Lung (tissue), 12 donors: ENCODE data around the gene CPS1. TPM values are rescaled to one million over a fixed set of nuclear protein-coding genes. Genes with fewer than 3 reads are reported as not detected.

Experiments used
- ATAC-seq: fragments of 200-7000 bp; cut with Tn5 transposase; one replicate; pipeline ENCODE4 v1.9.1; 2020; ENCODE audit warnings: moderate number of reproducible peaks; ENCODE audit not compliant: insufficient read depth, low FRiP score
- DNase-seq, 3 donors: peaks; one replicate each; pipeline ENCODE4 v3.0.0-alpha.2; 2013 to 2017
- H3K27ac ChIP-seq, 2 donors: one replicate each; pipeline ENCODE4 v1.5.1; 2013; ENCODE audit warnings: mild to moderate bottlenecking in 2 of 2, moderate library complexity in 2 of 2, control low read depth in 1 of 2, inconsistent platforms in 1 of 2, low read depth in 1 of 2, low read length in 1 of 2
- H3K27me3 ChIP-seq, 3 donors: one replicate each; pipeline ENCODE4 v1.5.1; 2013; ENCODE audit warnings: low read length in 2 of 3; ENCODE audit not compliant: control insufficient read depth in 3 of 3, insufficient read depth in 3 of 3
- H3K36me3 ChIP-seq, 4 donors: one replicate each; pipeline ENCODE4 v1.5.1; 2013; ENCODE audit warnings: low read length in 4 of 4, mild to moderate bottlenecking in 1 of 4, moderate library complexity in 1 of 4; ENCODE audit not compliant: control insufficient read depth in 4 of 4, insufficient read depth in 4 of 4
- H3K4me1 ChIP-seq, 5 donors: one replicate each; pipeline ENCODE4 v1.5.1; 2013; ENCODE audit warnings: low read length in 5 of 5, mild to moderate bottlenecking in 2 of 5, moderate library complexity in 1 of 5; ENCODE audit not compliant: control insufficient read depth in 5 of 5, insufficient read depth in 5 of 5
- H3K4me3 ChIP-seq: one replicate; pipeline ENCODE4 v1.5.1; 2013; ENCODE audit warnings: mild to moderate bottlenecking, control low read depth, moderate library complexity
- H3K9ac ChIP-seq, 2 donors: one replicate each; pipeline ENCODE4 v1.5.1; 2013; ENCODE audit warnings: low read length in 2 of 2, control low read depth in 1 of 2; ENCODE audit not compliant: insufficient read depth in 1 of 2
- H3K9me3 ChIP-seq, 4 donors: one replicate each; pipeline ENCODE4 v1.5.1; 2013; ENCODE audit warnings: low read length in 3 of 4, mild to moderate bottlenecking in 1 of 4, moderate library complexity in 1 of 4; ENCODE audit not compliant: control insufficient read depth in 4 of 4, insufficient read depth in 3 of 4
- WGBS, 2 donors: extraction: QIAGEN DNeasy Blood & Tissue Kit; methylation state at CpG; one replicate each; pipeline ENCODE4 v1.1.7; 2013; 5-methylcytosine and 5-hydroxymethylcytosine counted together
- polyA plus RNA-seq, 2 donors: library from polyadenylated mRNA; stranded (reverse); fragments of 200-250 nt; gene quantifications; one replicate each; pipeline ENCODE4 v1.2.1, GENCODE V29; 2013
- total RNA-seq, 2 donors: library from RNA; depleted of rRNA in 1 of 2; stranded (reverse); fragments of >200 nt in 1 of 2; gene quantifications; one replicate each; pipeline ENCODE4 v1.2.1, GENCODE V29; 2014 to 2021
- TF ChIP-seq, protein P1 (sequence below): IDR thresholded peaks from 2 replicates; pipeline ENCODE4 v1.5.1; 2012; ENCODE audit warnings: mild to moderate bottlenecking; ENCODE audit errors: control extremely low read depth, extremely low read depth
- donor health status: control.
- donor health status: control.
- donor health status: Bipolar disorder and iron deficiency.
- donor health status: healthy.
- donor health status: DM: yes; HTN: yes; CAD: no.

The CPS1 gene
- total and polyA plus RNA-seq, 4 donors: 0.35 to 5.0 (median 1.9) TPM

GRCh38 chr2:210713122-210713521, 156.7 kb downstream of the CPS1 start:
- no peak overlapping the region for H3K9ac ChIP-seq
- DNase-seq (no peak), ATAC-seq (no peak)
- H3K36me3 ChIP-seq: no peaks in the 10 kb centered on the region
- no peak overlapping the region for H3K4me3 ChIP-seq
- TF ChIP-seq, protein P1, sequence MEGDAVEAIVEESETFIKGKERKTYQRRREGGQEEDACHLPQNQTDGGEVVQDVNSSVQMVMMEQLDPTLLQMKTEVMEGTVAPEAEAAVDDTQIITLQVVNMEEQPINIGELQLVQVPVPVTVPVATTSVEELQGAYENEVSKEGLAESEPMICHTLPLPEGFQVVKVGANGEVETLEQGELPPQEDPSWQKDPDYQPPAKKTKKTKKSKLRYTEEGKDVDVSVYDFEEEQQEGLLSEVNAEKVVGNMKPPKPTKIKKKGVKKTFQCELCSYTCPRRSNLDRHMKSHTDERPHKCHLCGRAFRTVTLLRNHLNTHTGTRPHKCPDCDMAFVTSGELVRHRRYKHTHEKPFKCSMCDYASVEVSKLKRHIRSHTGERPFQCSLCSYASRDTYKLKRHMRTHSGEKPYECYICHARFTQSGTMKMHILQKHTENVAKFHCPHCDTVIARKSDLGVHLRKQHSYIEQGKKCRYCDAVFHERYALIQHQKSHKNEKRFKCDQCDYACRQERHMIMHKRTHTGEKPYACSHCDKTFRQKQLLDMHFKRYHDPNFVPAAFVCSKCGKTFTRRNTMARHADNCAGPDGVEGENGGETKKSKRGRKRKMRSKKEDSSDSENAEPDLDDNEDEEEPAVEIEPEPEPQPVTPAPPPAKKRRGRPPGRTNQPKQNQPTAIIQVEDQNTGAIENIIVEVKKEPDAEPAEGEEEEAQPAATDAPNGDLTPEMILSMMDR: no peak
- H3K9me3 ChIP-seq: no peaks in the 10 kb centered on the region
- no peaks in the 10 kb centered on the region for H3K27me3 ChIP-seq
- no peaks in the 10 kb centered on the region for H3K4me1 ChIP-seq
- no peak overlapping the region for H3K27ac ChIP-seq
- WGBS, 2 donors: 68 to 91% methylated on average over 2 of the region's 2 CpGs

- no peaks in the 10 kb centered on the region for H3K4me1 ChIP-seq
- ATAC-seq (no peak), DNase-seq (peak in 1 of 3 donors; percentile 13)
- no peak overlapping the region for H3K27ac ChIP-seq
- H3K9me3 ChIP-seq: no peaks in the 10 kb centered on the region
- H3K36me3 ChIP-seq: no peaks in the 10 kb centered on the region
- TF ChIP-seq, protein P1: no peak
- no peak overlapping the region for H3K4me3 ChIP-seq
- WGBS, 2 donors: 60 to 76% methylated on average over 5 of the region's 5 CpGs
- peaks cover 0 to 2% (median 0%) of the 10 kb centered on the region in 3 donors for H3K27me3 ChIP-seq
- no peak overlapping the region for H3K9ac ChIP-seq
These were observed 159.2 kb downstream of the CPS1 start for GRCh38 chr2:210715560-210716082.

- 64 to 85% methylated on average over 3 of the region's 3 CpGs for WGBS, 2 donors
These were observed 162.1 kb downstream of the CPS1 start for GRCh38 chr2:210718503-210718902.

More at GRCh38 chr2:210718503-210718902, 162.1 kb downstream of the CPS1 start:
- TF ChIP-seq, protein P1: no peak
- Histone ChIP-seq H3K9ac (no peak overlapping the region), H3K36me3 (no peaks in the 10 kb centered on the region), H3K27ac (no peak overlapping the region), H3K4me1 (no peaks in the 10 kb centered on the region), H3K9me3 (no peaks in the 10 kb centered on the region), H3K4me3 (no peak overlapping the region), H3K27me3 (peaks cover 0 to 2% (median 0%) of the 10 kb centered on the region in 3 donors)
- ATAC-seq: no peak
- no peak for DNase-seq
